Osteoblast (primary cell): ENCODE results near the gene RIMKLB. TPM values are rescaled to one million over a fixed set of nuclear protein-coding genes. Genes with fewer than 3 reads are reported as not detected.

Experiments used
- DNase-seq: peaks from one replicate; pipeline ENCODE4 v3.0.0; 2011; ENCODE audit warnings: low spot score, mixed read lengths; ENCODE audit not compliant: insufficient read length; ENCODE audit errors: missing footprints
- H2AFZ ChIP-seq: 2 replicates; pipeline ENCODE4 v1.6.0; 2011; ENCODE audit warnings: mild to moderate bottlenecking, low read length
- H3K27ac ChIP-seq: 2 replicates; pipeline ENCODE4 v1.5.1; 2011; ENCODE audit warnings: mild to moderate bottlenecking, low read depth, low read length, moderate library complexity
- H3K27me3 ChIP-seq: 2 replicates; pipeline ENCODE4 v1.6.0; 2012; ENCODE audit warnings: mild to moderate bottlenecking, control low read depth, inconsistent platforms, low read length, moderate library complexity; ENCODE audit not compliant: insufficient read depth
- H3K36me3 ChIP-seq: 2 replicates; pipeline ENCODE4 v1.5.1; 2011; ENCODE audit warnings: mild to moderate bottlenecking, low read length, control low read depth, moderate library complexity; ENCODE audit not compliant: insufficient read depth
- H3K4me1 ChIP-seq: 2 replicates; pipeline ENCODE4 v1.5.1; 2011; ENCODE audit warnings: mild to moderate bottlenecking, low read length, control low read depth, moderate library complexity; ENCODE audit not compliant: insufficient read depth
- H3K4me2 ChIP-seq: 2 replicates; pipeline ENCODE4 v1.6.0; 2011; ENCODE audit warnings: mild to moderate bottlenecking, low read length; ENCODE audit not compliant: insufficient read depth
- H3K4me3 ChIP-seq: fragments of 200-600 bp; sonication (generic); 3 replicates; pipeline ENCODE4 v1.5.1; 2012; ENCODE audit warnings: mild to moderate bottlenecking, low read length, inconsistent platforms; ENCODE audit not compliant: insufficient read depth
- H3K79me2 ChIP-seq: 2 replicates; pipeline ENCODE4 v1.6.0; 2012; ENCODE audit warnings: mild to moderate bottlenecking, low read length, control low read depth, inconsistent platforms; ENCODE audit not compliant: insufficient read depth
- H3K9me3 ChIP-seq: 2 replicates; pipeline ENCODE4 v1.5.1; 2011; ENCODE audit warnings: low read depth, low read length, control low read depth
- H4K20me1 ChIP-seq: 2 replicates; pipeline ENCODE4 v1.6.0; 2012; ENCODE audit warnings: mild to moderate bottlenecking, low read length, control low read depth; ENCODE audit not compliant: insufficient read depth
- total RNA-seq: library from RNA; depleted of rRNA; stranded (reverse); fragments of >200 nt; gene quantifications from 2 replicates; pipeline ENCODE4 v1.2.3, GENCODE V29; 2012
- TF ChIP-seq, protein P1 (sequence below): IDR thresholded peaks from 2 replicates; pipeline ENCODE4 v1.5.1; 2011; ENCODE audit warnings: mild to moderate bottlenecking, low read depth, low read length, moderate library complexity; ENCODE audit errors: extremely low read depth

Gene RIMKLB
- total RNA-seq, 1 donor, result 35.5 TPM

DNA sequence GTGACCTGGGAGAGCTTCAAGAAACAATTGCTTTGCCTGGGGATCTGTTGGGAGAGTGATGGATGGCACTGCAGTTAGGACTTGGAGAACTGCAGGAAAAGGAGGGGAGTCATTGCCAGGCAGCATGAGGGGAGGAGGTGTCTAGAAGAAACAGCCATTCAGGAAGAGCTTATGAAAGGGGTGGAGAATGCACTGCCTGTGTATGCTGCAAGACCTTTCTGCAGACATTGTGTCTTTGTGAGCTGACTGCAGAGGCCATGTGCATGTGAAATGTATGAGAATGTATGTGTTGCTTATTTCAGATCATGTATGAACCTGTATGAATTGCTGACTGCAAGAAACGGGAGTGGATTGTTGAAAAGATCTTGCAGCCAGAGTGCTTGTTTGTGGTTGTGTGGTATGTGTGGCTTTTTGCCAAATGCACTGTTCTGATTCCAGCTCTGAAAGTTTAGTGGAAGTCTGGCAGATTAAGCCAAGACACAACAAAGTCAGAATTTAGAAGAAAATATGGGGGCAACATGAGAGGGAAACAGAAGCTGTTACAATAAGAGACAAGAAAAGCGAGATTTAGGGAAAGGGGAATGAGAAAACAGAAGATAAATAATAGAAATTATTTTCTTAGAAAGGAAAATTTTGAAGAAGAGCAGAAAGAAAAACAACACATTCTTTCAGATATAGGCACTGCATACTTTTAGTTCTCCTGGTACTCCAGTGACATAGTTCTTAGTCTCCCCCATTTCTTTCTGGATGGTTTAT, 9.8 kb upstream of the RIMKLB start:
- Histone ChIP-seq H4K20me1 (no peaks in the 10 kb centered on the region), H3K4me2 (peak overlapping the region; percentile 76), H3K9me3 (no peaks in the 10 kb centered on the region), H3K27ac (peak overlapping the region; percentile 8), H3K27me3 (no peaks in the 10 kb centered on the region), H3K4me1 (peaks cover 13% of the 10 kb centered on the region), H3K4me3 (peak overlapping the region; percentile 12), H3K36me3 (no peaks in the 10 kb centered on the region), H3K79me2 (no peaks in the 10 kb centered on the region), H2AFZ (peak overlapping the region; percentile 8)
- TF ChIP-seq, protein P1, sequence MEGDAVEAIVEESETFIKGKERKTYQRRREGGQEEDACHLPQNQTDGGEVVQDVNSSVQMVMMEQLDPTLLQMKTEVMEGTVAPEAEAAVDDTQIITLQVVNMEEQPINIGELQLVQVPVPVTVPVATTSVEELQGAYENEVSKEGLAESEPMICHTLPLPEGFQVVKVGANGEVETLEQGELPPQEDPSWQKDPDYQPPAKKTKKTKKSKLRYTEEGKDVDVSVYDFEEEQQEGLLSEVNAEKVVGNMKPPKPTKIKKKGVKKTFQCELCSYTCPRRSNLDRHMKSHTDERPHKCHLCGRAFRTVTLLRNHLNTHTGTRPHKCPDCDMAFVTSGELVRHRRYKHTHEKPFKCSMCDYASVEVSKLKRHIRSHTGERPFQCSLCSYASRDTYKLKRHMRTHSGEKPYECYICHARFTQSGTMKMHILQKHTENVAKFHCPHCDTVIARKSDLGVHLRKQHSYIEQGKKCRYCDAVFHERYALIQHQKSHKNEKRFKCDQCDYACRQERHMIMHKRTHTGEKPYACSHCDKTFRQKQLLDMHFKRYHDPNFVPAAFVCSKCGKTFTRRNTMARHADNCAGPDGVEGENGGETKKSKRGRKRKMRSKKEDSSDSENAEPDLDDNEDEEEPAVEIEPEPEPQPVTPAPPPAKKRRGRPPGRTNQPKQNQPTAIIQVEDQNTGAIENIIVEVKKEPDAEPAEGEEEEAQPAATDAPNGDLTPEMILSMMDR, result no peak
- DNase-seq, result peak; percentile 87

DNA sequence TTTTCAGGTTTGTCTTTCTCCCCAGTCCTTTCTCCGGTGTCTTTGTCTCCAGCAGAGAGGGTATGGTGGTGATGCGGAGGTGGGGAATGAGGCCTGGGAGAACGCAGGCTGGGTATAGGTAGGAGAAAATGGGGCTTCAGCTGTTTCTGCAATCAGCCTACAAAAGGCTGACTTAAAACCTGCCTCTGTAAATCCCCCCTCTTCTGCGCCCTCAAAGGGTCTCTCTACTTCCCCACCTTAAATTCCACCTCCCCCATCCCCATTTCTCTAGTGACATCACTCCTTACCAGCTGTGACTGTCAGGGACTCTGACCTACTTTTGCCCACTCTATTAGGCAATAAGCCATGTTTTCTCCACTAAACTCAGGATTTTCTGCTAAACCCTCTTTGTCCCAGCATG, 8.1 kb upstream of the RIMKLB start:
- DNase-seq, result no peak
- Histone ChIP-seq H4K20me1 (no peaks in the 10 kb centered on the region), H3K4me3 (no peak overlapping the region), H3K36me3 (no peaks in the 10 kb centered on the region), H2AFZ (no peak overlapping the region), H3K4me1 (peaks cover 13% of the 10 kb centered on the region), H3K79me2 (no peaks in the 10 kb centered on the region), H3K27me3 (no peaks in the 10 kb centered on the region), H3K9me3 (no peaks in the 10 kb centered on the region), H3K4me2 (no peak overlapping the region), H3K27ac (no peak overlapping the region)
- TF ChIP-seq, protein P1, result no peak

DNA sequence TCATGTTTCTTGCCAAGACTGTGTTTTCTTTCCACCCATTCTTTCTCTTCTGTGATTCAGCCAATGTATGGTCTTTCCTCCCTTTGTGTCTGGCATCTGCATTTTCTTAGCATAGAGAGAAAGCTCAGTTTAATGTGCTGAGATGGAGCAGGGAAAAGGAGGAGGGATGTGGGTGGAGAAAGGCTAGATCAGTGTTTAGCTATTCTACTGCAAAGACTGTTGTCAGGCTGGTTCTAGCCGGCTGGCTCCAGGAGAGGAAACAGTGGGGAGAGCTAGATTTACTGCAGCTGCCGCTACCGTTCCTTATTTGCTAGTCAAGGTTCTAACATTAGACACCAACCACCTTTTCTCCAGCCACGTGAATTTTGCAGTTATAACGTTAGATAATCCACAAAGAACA, 5.2 kb upstream of the RIMKLB start:
- H3K27ac ChIP-seq, result no peak overlapping the region
- H4K20me1 ChIP-seq, result no peaks in the 10 kb centered on the region
- no peaks in the 10 kb centered on the region for H3K27me3 ChIP-seq
- no peak overlapping the region for H3K4me3 ChIP-seq
- H3K79me2 ChIP-seq, result no peaks in the 10 kb centered on the region
- peaks cover 16% of the 10 kb centered on the region for H3K4me1 ChIP-seq
- TF ChIP-seq, protein P1, result no peak
- no peaks in the 10 kb centered on the region for H3K9me3 ChIP-seq
- H3K4me2 ChIP-seq, result no peak overlapping the region
- DNase-seq, result peak; percentile 93
- H3K36me3 ChIP-seq, result no peaks in the 10 kb centered on the region
- peak overlapping the region; percentile 65 for H2AFZ ChIP-seq

GRCh38 chr12:8695116-8695515, 2.7 kb upstream of the RIMKLB start:
- peaks cover 18% of the 10 kb centered on the region for H3K4me1 ChIP-seq
- H3K36me3 ChIP-seq, result peaks cover 1% of the 10 kb centered on the region
- H2AFZ ChIP-seq, result no peak overlapping the region
- H3K9me3 ChIP-seq, result no peaks in the 10 kb centered on the region
- no peaks in the 10 kb centered on the region for H3K27me3 ChIP-seq
- DNase-seq, result no peak
- peaks cover 6% of the 10 kb centered on the region for H4K20me1 ChIP-seq
- TF ChIP-seq, protein P1, result no peak
- H3K27ac ChIP-seq, result no peak overlapping the region
- H3K4me2 ChIP-seq, result no peak overlapping the region
- H3K4me3 ChIP-seq, result no peak overlapping the region
- peaks cover 17% of the 10 kb centered on the region for H3K79me2 ChIP-seq
